Bronchial epithelial cell (primary cell): Measurements from ENCODE around the gene REXO5. TPM values are rescaled to one million over a fixed set of nuclear protein-coding genes. Genes with fewer than 3 reads are reported as not detected.
A peak's percentile ranks its signal among the peaks of the same experiment; 100 is the strongest.
"Not testable (repeated sequence)": the region's sequence is repeated elsewhere in the genome, so short reads cannot be mapped to it uniquely, and the experiment has no call there.

ENCODE experiments used
- DNase-seq: peaks from one replicate; pipeline ENCODE4 v3.0.0-alpha.2; 2010; ENCODE audit warnings: low read depth
- FAIRE-seq: peaks from 2 replicates; lab custom pipeline; 2011; peaks lifted over from hg19 to GRCh38; lab: Jason Lieb, UNC
- H3K27me3 ChIP-seq: 2 replicates; pipeline ENCODE4 v1.5.1; 2011; ENCODE audit warnings: low read length; ENCODE audit not compliant: control insufficient read depth, insufficient read depth
- H3K36me3 ChIP-seq: 2 replicates; pipeline ENCODE4 v1.5.1; 2011; ENCODE audit warnings: low read length; ENCODE audit not compliant: control insufficient read depth, insufficient read depth
- H3K4me3 ChIP-seq: 2 replicates; pipeline ENCODE4 v1.5.1; 2011; ENCODE audit warnings: mild to moderate bottlenecking, low read depth, low read length, control low read depth
- CTCF ChIP-seq: IDR thresholded peaks from 2 replicates; pipeline ENCODE4 v1.5.1; 2011; ENCODE audit warnings: mild to moderate bottlenecking, moderate library complexity, low read length, control low read depth, inconsistent platforms; ENCODE audit not compliant: insufficient read depth, severe bottlenecking
- total RNA-seq: library from RNA; depleted of rRNA; stranded (reverse); fragments of >200 nt; gene quantifications from 2 replicates; pipeline ENCODE4 v1.2.1, GENCODE V29; 2014

REXO5 gene
- total RNA-seq, 1 donor from 2014 or later, result 1.1 TPM

GRCh38 chr16:20801278-20801677, 5.0 kb upstream of the REXO5 start:
- H3K4me3 ChIP-seq, result no peak overlapping the region
- no peaks in the 10 kb centered on the region for H3K27me3 ChIP-seq
- FAIRE-seq (no peak), DNase-seq (no peak)
- TF ChIP-seq CTCF, result no peak
- peaks cover 1% of the 10 kb centered on the region for H3K36me3 ChIP-seq

GRCh38 chr16:20803192-20803560, 3.2 kb upstream of the REXO5 start:
- DNase-seq (peak; percentile 27), FAIRE-seq (no peak)
- H3K36me3 ChIP-seq, result peaks cover 1% of the 10 kb centered on the region
- TF ChIP-seq CTCF, result no peak
- no peak overlapping the region for H3K4me3 ChIP-seq
- no peaks in the 10 kb centered on the region for H3K27me3 ChIP-seq

GRCh38 chr16:20803561-20804214, 2.6 kb upstream of the REXO5 start:
- TF ChIP-seq CTCF, result no peak
- H3K36me3 ChIP-seq, result peaks cover 1% of the 10 kb centered on the region
- DNase-seq, result no peak
- no peak overlapping the region for H3K4me3 ChIP-seq
- no peaks in the 10 kb centered on the region for H3K27me3 ChIP-seq
- FAIRE-seq, result no peak

- H3K4me3 ChIP-seq, result peak overlapping the region; percentile 91
- not testable (repeated sequence) for H3K27me3 ChIP-seq, H3K36me3 ChIP-seq, FAIRE-seq
- peak; percentile 33 for DNase-seq
These were observed 601 bp upstream of the REXO5 start for GRCh38 chr16:20805684-20806167.

- H3K36me3 ChIP-seq, result no peaks in the 10 kb centered on the region
- TF ChIP-seq CTCF, result no peak
- DNase-seq (no peak), FAIRE-seq (no peak)
- H3K4me3 ChIP-seq, result no peak overlapping the region
- no peaks in the 10 kb centered on the region for H3K27me3 ChIP-seq
These were observed 1.5 kb downstream of the REXO5 start for GRCh38 chr16:20807862-20808261.

- Histone ChIP-seq H3K4me3 (no peak overlapping the region), H3K36me3 (no peaks in the 10 kb centered on the region), H3K27me3 (no peaks in the 10 kb centered on the region)
- DNase-seq (no peak), FAIRE-seq (no peak)
- TF ChIP-seq CTCF, result no peak
These were observed 5.6 kb downstream of the REXO5 start for GRCh38 chr16:20811889-20812439.
